ENCODE data around the gene CLCF1. TPM values are rescaled to one million over a fixed set of nuclear protein-coding genes. Genes with fewer than 3 reads are reported as not detected.
A peak's percentile ranks its signal among the peaks of the same experiment; 100 is the strongest.

CLCF1 gene
- total and polyA plus RNA-seq, 2 donors: 0.19 to 2.0 TPM

- Histone ChIP-seq H3K4me3 (ENCODE audit: low read length in 2 of 2) (no peak overlapping the region), H3K27me3 (ENCODE audit: control insufficient read depth in 2 of 2, insufficient read depth in 1 of 2, low read length in 1 of 2) (no peaks in the 10 kb centered on the region), H3K9me3 (ENCODE audit: control insufficient read depth in 2 of 2, insufficient read depth in 1 of 2, low read length in 1 of 2) (peaks cover 0 to 5% of the 10 kb centered on the region in 2 donors), H3K4me1 (ENCODE audit: control insufficient read depth in 2 of 2, insufficient read depth in 2 of 2, low read length in 2 of 2) (peaks cover 21 to 62% of the 10 kb centered on the region in 2 donors), H3K27ac (ENCODE audit: low read depth in 1 of 2, low read length in 1 of 2) (no peak overlapping the region), H3K36me3 (ENCODE audit: control insufficient read depth in 2 of 2, insufficient read depth in 2 of 2, low read length in 1 of 2) (peaks cover 53 to 63% of the 10 kb centered on the region in 2 donors)
- no peak for DNase-seq (ENCODE audit: low read depth in 6 of 9, low spot score in 9 of 9)
- WGBS: 95% methylated on average over 31 of the region's 31 CpGs
These were observed 25.5 kb upstream of the CLCF1 start for GRCh38 chr11:67398661-67399563.

- Histone ChIP-seq H3K27me3 (ENCODE audit: control insufficient read depth in 2 of 2, insufficient read depth in 1 of 2, low read length in 1 of 2) (no peaks in the 10 kb centered on the region), H3K4me3 (ENCODE audit: low read length in 2 of 2) (no peak overlapping the region), H3K9me3 (ENCODE audit: control insufficient read depth in 2 of 2, insufficient read depth in 1 of 2, low read length in 1 of 2) (peaks cover 0 to 5% of the 10 kb centered on the region in 2 donors), H3K36me3 (ENCODE audit: control insufficient read depth in 2 of 2, insufficient read depth in 2 of 2, low read length in 1 of 2) (peaks cover 60 to 70% of the 10 kb centered on the region in 2 donors), H3K4me1 (ENCODE audit: control insufficient read depth in 2 of 2, insufficient read depth in 2 of 2, low read length in 2 of 2) (peaks cover 20 to 56% of the 10 kb centered on the region in 2 donors), H3K27ac (ENCODE audit: low read depth in 1 of 2, low read length in 1 of 2) (no peak overlapping the region)
- no peak for DNase-seq (ENCODE audit: low read depth in 6 of 9, low spot score in 9 of 9)
- whole genome bisulfite sequencing: 96% methylated on average over 24 of the region's 24 CpGs
These were observed 24.7 kb upstream of the CLCF1 start for GRCh38 chr11:67397986-67398660.

- no peaks in the 10 kb centered on the region for H3K27me3 ChIP-seq (ENCODE audit: control insufficient read depth in 2 of 2, insufficient read depth in 1 of 2, low read length in 1 of 2)
- no peak for DNase-seq (ENCODE audit: low read depth in 6 of 9, low spot score in 9 of 9)
- peaks cover 0 to 5% of the 10 kb centered on the region in 2 donors for H3K9me3 ChIP-seq (ENCODE audit: control insufficient read depth in 2 of 2, insufficient read depth in 1 of 2, low read length in 1 of 2)
- peaks cover 60 to 70% of the 10 kb centered on the region in 2 donors for H3K36me3 ChIP-seq (ENCODE audit: control insufficient read depth in 2 of 2, insufficient read depth in 2 of 2, low read length in 1 of 2)
- H3K27ac ChIP-seq (ENCODE audit: low read depth in 1 of 2, low read length in 1 of 2): no peak overlapping the region
- 95% methylated on average over 6 of the region's 6 CpGs for WGBS
- H3K4me3 ChIP-seq (ENCODE audit: low read length in 2 of 2): no peak overlapping the region
- H3K4me1 ChIP-seq (ENCODE audit: control insufficient read depth in 2 of 2, insufficient read depth in 2 of 2, low read length in 2 of 2): peaks cover 16 to 53% of the 10 kb centered on the region in 2 donors
These were observed 24.1 kb upstream of the CLCF1 start for GRCh38 chr11:67397536-67397935.

GRCh38 chr11:67396587-67397389 is 23.4 kb upstream of the CLCF1 start:
- Histone ChIP-seq H3K27me3 (ENCODE audit: control insufficient read depth in 2 of 2, insufficient read depth in 1 of 2, low read length in 1 of 2) (no peaks in the 10 kb centered on the region), H3K4me3 (ENCODE audit: low read length in 2 of 2) (no peak overlapping the region), H3K27ac (ENCODE audit: low read depth in 1 of 2, low read length in 1 of 2) (peak overlapping the region in 1 of 2 donors; percentile 38), H3K4me1 (ENCODE audit: control insufficient read depth in 2 of 2, insufficient read depth in 2 of 2, low read length in 2 of 2) (peaks cover 14 to 50% of the 10 kb centered on the region in 2 donors), H3K9me3 (ENCODE audit: control insufficient read depth in 2 of 2, insufficient read depth in 1 of 2, low read length in 1 of 2) (peaks cover 0 to 5% of the 10 kb centered on the region in 2 donors), H3K36me3 (ENCODE audit: control insufficient read depth in 2 of 2, insufficient read depth in 2 of 2, low read length in 1 of 2) (peaks cover 60 to 70% of the 10 kb centered on the region in 2 donors)
- WGBS: 36% methylated on average over 13 of the region's 13 CpGs
- peak in 1 of 9 donors; percentile 31 for DNase-seq (ENCODE audit: low read depth in 6 of 9, low spot score in 9 of 9)

- Histone ChIP-seq H3K27ac (ENCODE audit: low read depth in 1 of 2, low read length in 1 of 2) (peak overlapping the region in 1 of 2 donors; percentile 38), H3K9me3 (ENCODE audit: control insufficient read depth in 2 of 2, insufficient read depth in 1 of 2, low read length in 1 of 2) (peaks cover 0 to 5% of the 10 kb centered on the region in 2 donors), H3K27me3 (ENCODE audit: control insufficient read depth in 2 of 2, insufficient read depth in 1 of 2, low read length in 1 of 2) (no peaks in the 10 kb centered on the region), H3K4me3 (ENCODE audit: low read length in 2 of 2) (no peak overlapping the region), H3K4me1 (ENCODE audit: control insufficient read depth in 2 of 2, insufficient read depth in 2 of 2, low read length in 2 of 2) (peaks cover 14 to 52% of the 10 kb centered on the region in 2 donors), H3K36me3 (ENCODE audit: control insufficient read depth in 2 of 2, insufficient read depth in 2 of 2, low read length in 1 of 2) (peaks cover 60 to 70% of the 10 kb centered on the region in 2 donors)
- DNase-seq (ENCODE audit: low read depth in 6 of 9, low spot score in 9 of 9): no peak
- 98% methylated on average over 7 of the region's 7 CpGs for WGBS
These were observed 22.8 kb upstream of the CLCF1 start for GRCh38 chr11:67396259-67396581.

- Histone ChIP-seq H3K4me3 (ENCODE audit: low read length in 2 of 2) (no peak overlapping the region), H3K36me3 (ENCODE audit: control insufficient read depth in 2 of 2, insufficient read depth in 2 of 2, low read length in 1 of 2) (peaks cover 60 to 68% of the 10 kb centered on the region in 2 donors), H3K27me3 (ENCODE audit: control insufficient read depth in 2 of 2, insufficient read depth in 1 of 2, low read length in 1 of 2) (no peaks in the 10 kb centered on the region), H3K4me1 (ENCODE audit: control insufficient read depth in 2 of 2, insufficient read depth in 2 of 2, low read length in 2 of 2) (peaks cover 17 to 54% of the 10 kb centered on the region in 2 donors), H3K27ac (ENCODE audit: low read depth in 1 of 2, low read length in 1 of 2) (no peak overlapping the region), H3K9me3 (ENCODE audit: control insufficient read depth in 2 of 2, insufficient read depth in 1 of 2, low read length in 1 of 2) (peaks cover 0 to 4% of the 10 kb centered on the region in 2 donors)
- no peak for DNase-seq (ENCODE audit: low read depth in 6 of 9, low spot score in 9 of 9)
- 97% methylated on average over 19 of the region's 19 CpGs for WGBS
These were observed 22.3 kb upstream of the CLCF1 start for GRCh38 chr11:67395555-67396258.

GRCh38 chr11:67393990-67394389 is 20.6 kb upstream of the CLCF1 start:
- H3K27ac ChIP-seq (ENCODE audit: low read depth in 1 of 2, low read length in 1 of 2): no peak overlapping the region
- 97% methylated on average over 5 of the region's 5 CpGs for WGBS
- H3K4me3 ChIP-seq (ENCODE audit: low read length in 2 of 2): no peak overlapping the region
- peaks cover 11 to 51% of the 10 kb centered on the region in 2 donors for H3K4me1 ChIP-seq (ENCODE audit: control insufficient read depth in 2 of 2, insufficient read depth in 2 of 2, low read length in 2 of 2)
- H3K27me3 ChIP-seq (ENCODE audit: control insufficient read depth in 2 of 2, insufficient read depth in 1 of 2, low read length in 1 of 2): no peaks in the 10 kb centered on the region
- H3K36me3 ChIP-seq (ENCODE audit: control insufficient read depth in 2 of 2, insufficient read depth in 2 of 2, low read length in 1 of 2): peaks cover 50 to 53% of the 10 kb centered on the region in 2 donors
- no peak for DNase-seq (ENCODE audit: low read depth in 6 of 9, low spot score in 9 of 9)
- no peaks in the 10 kb centered on the region for H3K9me3 ChIP-seq (ENCODE audit: control insufficient read depth in 2 of 2, insufficient read depth in 1 of 2, low read length in 1 of 2)

- Histone ChIP-seq H3K36me3 (ENCODE audit: control insufficient read depth in 2 of 2, insufficient read depth in 2 of 2, low read length in 1 of 2) (peaks cover 45 to 48% of the 10 kb centered on the region in 2 donors), H3K4me1 (ENCODE audit: control insufficient read depth in 2 of 2, insufficient read depth in 2 of 2, low read length in 2 of 2) (peaks cover 11 to 50% of the 10 kb centered on the region in 2 donors), H3K27me3 (ENCODE audit: control insufficient read depth in 2 of 2, insufficient read depth in 1 of 2, low read length in 1 of 2) (no peaks in the 10 kb centered on the region), H3K27ac (ENCODE audit: low read depth in 1 of 2, low read length in 1 of 2) (no peak overlapping the region), H3K9me3 (ENCODE audit: control insufficient read depth in 2 of 2, insufficient read depth in 1 of 2, low read length in 1 of 2) (no peaks in the 10 kb centered on the region), H3K4me3 (ENCODE audit: low read length in 2 of 2) (no peak overlapping the region)
- 98% methylated on average over 18 of the region's 18 CpGs for WGBS
- DNase-seq (ENCODE audit: low read depth in 6 of 9, low spot score in 9 of 9): no peak
These were observed 20.0 kb upstream of the CLCF1 start for GRCh38 chr11:67393437-67393836.

All from thymus (tissue), 11 donors.